ENCODE measurements around the gene RPS15. TPM values are rescaled to one million over a fixed set of nuclear protein-coding genes. Genes with fewer than 3 reads are reported as not detected.

The RPS15 gene
- total and polyA plus RNA-seq, 2 of the 13 experiments (the other 11 are each of a cell fraction or from before 2014, with no cell fraction given): 695 to 1,411 TPM

DNA sequence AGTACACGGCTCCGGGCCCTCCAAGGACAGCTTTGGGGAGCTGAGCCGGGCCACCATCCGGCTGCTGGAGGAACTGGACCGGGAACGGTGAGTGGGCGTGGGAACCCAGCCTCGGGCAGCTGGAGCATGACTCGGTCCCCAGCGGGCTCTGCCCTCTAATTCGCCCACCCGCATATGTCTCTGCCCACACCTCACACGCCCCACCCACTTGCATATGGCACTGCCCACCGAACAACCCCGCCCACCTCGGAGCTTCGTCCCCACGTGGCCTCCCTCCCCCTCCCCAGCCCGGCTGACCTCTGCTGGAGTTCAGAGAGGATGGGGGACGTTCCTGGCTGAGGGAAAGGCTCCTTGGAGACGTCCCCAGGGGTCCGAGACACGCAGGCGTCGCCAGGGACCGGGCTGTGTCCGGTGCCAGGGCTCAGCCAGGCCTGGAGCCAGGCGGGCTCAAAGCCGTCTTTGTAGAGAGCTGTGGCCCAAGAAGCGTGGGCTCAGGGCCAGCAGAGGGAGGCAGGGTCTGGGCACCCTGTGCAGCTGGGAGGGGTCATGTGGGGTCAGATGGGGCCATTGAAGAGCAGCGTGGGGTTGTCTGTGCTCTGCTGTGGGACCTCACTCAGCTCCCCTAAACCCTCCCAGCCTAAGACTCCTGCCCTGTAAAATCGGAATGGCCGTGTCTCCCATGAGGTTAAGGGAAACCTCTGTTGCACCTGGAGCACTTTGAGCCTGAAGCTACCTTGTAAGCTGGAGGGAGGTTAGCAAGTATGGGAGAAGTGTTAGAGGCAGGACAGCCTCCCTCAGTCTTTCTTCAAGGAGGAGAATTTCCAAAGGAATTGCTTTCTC lies 15.5 kb downstream of the RPS15 start (continued):
- TF ChIP-seq, protein P1, sequence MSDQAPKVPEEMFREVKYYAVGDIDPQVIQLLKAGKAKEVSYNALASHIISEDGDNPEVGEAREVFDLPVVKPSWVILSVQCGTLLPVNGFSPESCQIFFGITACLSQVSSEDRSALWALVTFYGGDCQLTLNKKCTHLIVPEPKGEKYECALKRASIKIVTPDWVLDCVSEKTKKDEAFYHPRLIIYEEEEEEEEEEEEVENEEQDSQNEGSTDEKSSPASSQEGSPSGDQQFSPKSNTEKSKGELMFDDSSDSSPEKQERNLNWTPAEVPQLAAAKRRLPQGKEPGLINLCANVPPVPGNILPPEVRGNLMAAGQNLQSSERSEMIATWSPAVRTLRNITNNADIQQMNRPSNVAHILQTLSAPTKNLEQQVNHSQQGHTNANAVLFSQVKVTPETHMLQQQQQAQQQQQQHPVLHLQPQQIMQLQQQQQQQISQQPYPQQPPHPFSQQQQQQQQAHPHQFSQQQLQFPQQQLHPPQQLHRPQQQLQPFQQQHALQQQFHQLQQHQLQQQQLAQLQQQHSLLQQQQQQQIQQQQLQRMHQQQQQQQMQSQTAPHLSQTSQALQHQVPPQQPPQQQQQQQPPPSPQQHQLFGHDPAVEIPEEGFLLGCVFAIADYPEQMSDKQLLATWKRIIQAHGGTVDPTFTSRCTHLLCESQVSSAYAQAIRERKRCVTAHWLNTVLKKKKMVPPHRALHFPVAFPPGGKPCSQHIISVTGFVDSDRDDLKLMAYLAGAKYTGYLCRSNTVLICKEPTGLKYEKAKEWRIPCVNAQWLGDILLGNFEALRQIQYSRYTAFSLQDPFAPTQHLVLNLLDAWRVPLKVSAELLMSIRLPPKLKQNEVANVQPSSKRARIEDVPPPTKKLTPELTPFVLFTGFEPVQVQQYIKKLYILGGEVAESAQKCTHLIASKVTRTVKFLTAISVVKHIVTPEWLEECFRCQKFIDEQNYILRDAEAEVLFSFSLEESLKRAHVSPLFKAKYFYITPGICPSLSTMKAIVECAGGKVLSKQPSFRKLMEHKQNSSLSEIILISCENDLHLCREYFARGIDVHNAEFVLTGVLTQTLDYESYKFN (CRISPR knock-in tag; conservative IDR thresholded peaks at IDR 0.05): no peak
- TF ChIP-seq GABPB1 (CRISPR knock-in tag; IDR thresholded peaks at IDR 0.05): peak; percentile 31; the same call in 1 of the 2 replicates
- TF ChIP-seq, protein P2, sequence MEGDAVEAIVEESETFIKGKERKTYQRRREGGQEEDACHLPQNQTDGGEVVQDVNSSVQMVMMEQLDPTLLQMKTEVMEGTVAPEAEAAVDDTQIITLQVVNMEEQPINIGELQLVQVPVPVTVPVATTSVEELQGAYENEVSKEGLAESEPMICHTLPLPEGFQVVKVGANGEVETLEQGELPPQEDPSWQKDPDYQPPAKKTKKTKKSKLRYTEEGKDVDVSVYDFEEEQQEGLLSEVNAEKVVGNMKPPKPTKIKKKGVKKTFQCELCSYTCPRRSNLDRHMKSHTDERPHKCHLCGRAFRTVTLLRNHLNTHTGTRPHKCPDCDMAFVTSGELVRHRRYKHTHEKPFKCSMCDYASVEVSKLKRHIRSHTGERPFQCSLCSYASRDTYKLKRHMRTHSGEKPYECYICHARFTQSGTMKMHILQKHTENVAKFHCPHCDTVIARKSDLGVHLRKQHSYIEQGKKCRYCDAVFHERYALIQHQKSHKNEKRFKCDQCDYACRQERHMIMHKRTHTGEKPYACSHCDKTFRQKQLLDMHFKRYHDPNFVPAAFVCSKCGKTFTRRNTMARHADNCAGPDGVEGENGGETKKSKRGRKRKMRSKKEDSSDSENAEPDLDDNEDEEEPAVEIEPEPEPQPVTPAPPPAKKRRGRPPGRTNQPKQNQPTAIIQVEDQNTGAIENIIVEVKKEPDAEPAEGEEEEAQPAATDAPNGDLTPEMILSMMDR (CRISPR knock-in tag; IDR thresholded peaks at IDR 0.05): peak; percentile 22; the same call in 1 of the 2 replicates

GRCh38 chr19:1455002-1455335 lies 16.8 kb downstream of the RPS15 start:
- H3K36me3 ChIP-seq (replicated peaks in 1 of 2; ENCODE audit: control insufficient read depth in 1 of 2, insufficient read depth in 2 of 2, low read length in 2 of 2): no peaks in the 10 kb centered on the region
- ChIA-PET CTCF (ENCODE audit: low intra/inter-chr PET ratio, low total read pairs) (no interaction called here), POLR2A (interaction anchor here (1.6 to 4.0 kb wide), 4 partner anchors 11 to 172 kb away, joined by 7 to 34 read pairs (median 12); partner anchors contain the start of gene REEP6)
- 3% methylated on average over 9 of the region's 22 CpGs for WGBS (ENCODE audit: low lambda C conversion rate)
- no peak overlapping the region for H2AFZ ChIP-seq (ENCODE audit: low read length)
- no peaks in the 10 kb centered on the region for H3K9me3 ChIP-seq (ENCODE audit: low read length)
- H3K9ac ChIP-seq (ENCODE audit: insufficient read depth, low read depth, low read length): no peak overlapping the region
- peaks cover 48% of the 10 kb centered on the region for H3K4me1 ChIP-seq (ENCODE audit: insufficient read depth, low read length)
- H3K4me2 ChIP-seq (ENCODE audit: low read depth, low read length): peak overlapping the region; percentile 38
- H4K20me1 ChIP-seq (ENCODE audit: insufficient read depth, low read length): peaks cover 10% of the 10 kb centered on the region; the same call in 1 of the 2 replicates
- H3K27me3 ChIP-seq (ENCODE audit: control insufficient read depth in 1 of 2, insufficient read depth in 2 of 2, low read length in 2 of 2): peaks cover 13 to 64% of the 10 kb centered on the region in 2 experiments
- in situ Hi-C loops (cut with HindIII; ENCODE audit: extremely low pct_ligation_motif_present, low pct_unique_long_range_greater_than_20kb): loop anchor here (5.0 kb wide), 1 partner anchor 57 kb away; the partner anchor contains the start of gene ADAMTSL5
- no TSS peak for BruUV-seq (replicated peaks)
- H3K27ac ChIP-seq (ENCODE audit: extremely low read length, insufficient read depth, low read length): no peak overlapping the region
- no peaks in the 10 kb centered on the region for H3K79me2 ChIP-seq (ENCODE audit: insufficient read depth, low read length)
- intact Hi-C loops (cut with micrococcal nuclease; ENCODE audit: unreplicated experiment): no loop called here
- no peak for DNase-seq (ENCODE audit: low spot score)
- no peak for FAIRE-seq
- no peak for ATAC-seq
- H3K4me3 ChIP-seq (replicated peaks in 1 of 3; ENCODE audit: insufficient read depth in 1 of 3, low read depth in 2 of 3, low read length in 3 of 3): peak overlapping the region in 2 of 3 experiments; percentile 25 to 51; a peak in 2 of 6 replicates
- no peak for TF ChIP-seq ZNF549 (CRISPR knock-in tag; IDR thresholded peaks at IDR 0.05)
- no peak for TF ChIP-seq ZNF766 (CRISPR knock-in tag; IDR thresholded peaks at IDR 0.05; ENCODE audit: borderline replicate concordance)
- TF ChIP-seq ZNF121 (CRISPR knock-in tag; IDR thresholded peaks at IDR 0.05): 0 out of 2 replicates have a peak, but pooled peaks have one; percentile 10
- no peak for TF ChIP-seq JARID2 (CRISPR knock-in tag; IDR thresholded peaks at IDR 0.05; ENCODE audit: insufficient replicate concordance)
